Measurements from ENCODE around the gene PRSS21.

The PRSS21 gene

GRCh38 chr16:2852731-2853507, 35.9 kb downstream of the PRSS21 start:
- TF ChIP-seq CTCF (IDR thresholded peaks at IDR 0.05; ENCODE audit: low read depth, low read length, missing control alignments) = no peak
- no peak overlapping the region for H3K4me3 ChIP-seq (ENCODE audit: low read depth, low read length)
- no peak for DNase-seq
- in situ Hi-C loops (cut with HindIII; ENCODE audit: low pct_ligation_motif_present, low sequenced_read_pairs) = no loop called here
- no peak overlapping the region for H3K27ac ChIP-seq
- H3K27me3 ChIP-seq (replicated peaks) = peaks cover 4% of the 10 kb centered on the region
- no peaks in the 10 kb centered on the region for H3K36me3 ChIP-seq (replicated peaks)

GRCh38 chr16:2853531-2854073, 36.6 kb downstream of the PRSS21 start:
- no peak for DNase-seq
- no peak for TF ChIP-seq CTCF (IDR thresholded peaks at IDR 0.05; ENCODE audit: low read depth, low read length, missing control alignments)
- no peak overlapping the region for H3K4me3 ChIP-seq (ENCODE audit: low read depth, low read length)

GRCh38 chr16:2854700-2855309, 37.8 kb downstream of the PRSS21 start:
- TF ChIP-seq CTCF (IDR thresholded peaks at IDR 0.05; ENCODE audit: low read depth, low read length, missing control alignments) = peak; percentile 76
- no peak overlapping the region for H3K4me3 ChIP-seq (ENCODE audit: low read depth, low read length)
- no peaks in the 10 kb centered on the region for H3K36me3 ChIP-seq (replicated peaks)
- no peak for DNase-seq
- H3K27ac ChIP-seq = no peak overlapping the region
- peaks cover 8% of the 10 kb centered on the region for H3K27me3 ChIP-seq (replicated peaks)
- in situ Hi-C loops (cut with HindIII; ENCODE audit: low pct_ligation_motif_present, low sequenced_read_pairs) = no loop called here

More at GRCh38 chr16:2853531-2854073, 36.6 kb downstream of the PRSS21 start:
- Histone ChIP-seq H3K36me3 (replicated peaks) (no peaks in the 10 kb centered on the region), H3K27me3 (replicated peaks) (peaks cover 11% of the 10 kb centered on the region), H3K27ac (no peak overlapping the region)
- in situ Hi-C loops (cut with HindIII; ENCODE audit: low pct_ligation_motif_present, low sequenced_read_pairs) = no loop called here

GRCh38 chr16:2855536-2855935, 38.5 kb downstream of the PRSS21 start:
- DNase-seq = no peak
- H3K27ac ChIP-seq = no peak overlapping the region
- H3K4me3 ChIP-seq (ENCODE audit: low read depth, low read length) = no peak overlapping the region
- in situ Hi-C loops (cut with HindIII; ENCODE audit: low pct_ligation_motif_present, low sequenced_read_pairs) = no loop called here
- peaks cover 8% of the 10 kb centered on the region for H3K27me3 ChIP-seq (replicated peaks)
- H3K36me3 ChIP-seq (replicated peaks) = no peaks in the 10 kb centered on the region
- TF ChIP-seq CTCF (IDR thresholded peaks at IDR 0.05; ENCODE audit: low read depth, low read length, missing control alignments) = no peak

GRCh38 chr16:2856061-2856670, 39.1 kb downstream of the PRSS21 start:
- Histone ChIP-seq H3K36me3 (replicated peaks) (no peaks in the 10 kb centered on the region), H3K27me3 (replicated peaks) (peaks cover 8% of the 10 kb centered on the region), H3K4me3 (ENCODE audit: low read depth, low read length) (no peak overlapping the region), H3K27ac (no peak overlapping the region)
- in situ Hi-C loops (cut with HindIII; ENCODE audit: low pct_ligation_motif_present, low sequenced_read_pairs) = no loop called here
- no peak for TF ChIP-seq CTCF (IDR thresholded peaks at IDR 0.05; ENCODE audit: low read depth, low read length, missing control alignments)
- DNase-seq = no peak

All from brain microvascular endothelial cell (primary cell).